Type B pancreatic cell (in vitro differentiated cells): Measurements from ENCODE around the gene TGOLN2. TPM values are rescaled to one million over a fixed set of nuclear protein-coding genes. Genes with fewer than 3 reads are reported as not detected.

Experiments used
- DNase-seq: peaks from one replicate; pipeline ENCODE4 v3.0.0; 2021; ENCODE audit warnings: mixed read lengths; ENCODE audit not compliant: unreplicated experiment; ENCODE audit errors: extremely low spot score
- H3K27ac Mint-ChIP-seq: 2 replicates; pipeline ENCODE4 v1.8.0; 2021; ENCODE audit warnings: mild to moderate bottlenecking, mixed read lengths
- H3K27me3 Mint-ChIP-seq: 2 replicates; pipeline ENCODE4 v1.8.0; 2021; ENCODE audit warnings: mixed read lengths
- H3K36me3 Mint-ChIP-seq: 2 replicates; pipeline ENCODE4 v1.8.0; 2021; ENCODE audit warnings: mixed read lengths
- H3K4me1 Mint-ChIP-seq: one replicate; pipeline ENCODE4 v1.8.0; 2021; ENCODE audit warnings: mixed read lengths; ENCODE audit not compliant: unreplicated experiment
- H3K4me3 Mint-ChIP-seq: 2 replicates; pipeline ENCODE4 v1.8.0; 2021; ENCODE audit warnings: mild to moderate bottlenecking, mixed read lengths
- H3K9me3 Mint-ChIP-seq: 2 replicates; pipeline ENCODE4 v1.8.0; 2021; ENCODE audit warnings: mixed read lengths
- CTCF ChIP-seq: fragments of 200-600 bp; sonication (generic); conservative IDR thresholded peaks from 2 replicates; pipeline ENCODE4 v1.5.0; 2021; ENCODE audit warnings: antibody characterized with exemption, mild to moderate bottlenecking
- total RNA-seq: library from RNA; stranded (reverse); gene quantifications from 2 replicates; pipeline ENCODE4 v1.2.1, GENCODE V29; 2021; ENCODE audit warnings: low replicate concordance

TGOLN2 gene
- total RNA-seq, 1 donor from 2014 or later: 54.0 TPM

- H3K27me3 Mint-ChIP-seq: no peaks in the 10 kb centered on the region
- no peak for DNase-seq
- no peak overlapping the region for H3K4me3 Mint-ChIP-seq
- peaks cover 18% of the 10 kb centered on the region for H3K36me3 Mint-ChIP-seq
- H3K9me3 Mint-ChIP-seq: no peaks in the 10 kb centered on the region
- no peak for TF ChIP-seq CTCF
- peaks cover 9% of the 10 kb centered on the region for H3K4me1 Mint-ChIP-seq
- no peak overlapping the region for H3K27ac Mint-ChIP-seq
Measured at GRCh38 chr2:85308896-85309555, 18.8 kb downstream of the TGOLN2 start.

- Mint-ChIP-seq H3K36me3 (peaks cover 18% of the 10 kb centered on the region), H3K4me3 (no peak overlapping the region), H3K9me3 (no peaks in the 10 kb centered on the region), H3K27ac (no peak overlapping the region), H3K27me3 (no peaks in the 10 kb centered on the region), H3K4me1 (peaks cover 9% of the 10 kb centered on the region)
- no peak for DNase-seq
- TF ChIP-seq CTCF: no peak
Measured at GRCh38 chr2:85308201-85308600, 19.6 kb downstream of the TGOLN2 start.

- Mint-ChIP-seq H3K4me3 (no peak overlapping the region), H3K9me3 (no peaks in the 10 kb centered on the region), H3K27ac (no peak overlapping the region), H3K36me3 (peaks cover 18% of the 10 kb centered on the region), H3K4me1 (peaks cover 9% of the 10 kb centered on the region), H3K27me3 (no peaks in the 10 kb centered on the region)
- DNase-seq: no peak
- no peak for TF ChIP-seq CTCF
Measured at GRCh38 chr2:85307527-85307897, 20.3 kb downstream of the TGOLN2 start.

- Mint-ChIP-seq H3K9me3 (no peaks in the 10 kb centered on the region), H3K27ac (no peak overlapping the region), H3K4me1 (peaks cover 3% of the 10 kb centered on the region), H3K36me3 (peaks cover 6% of the 10 kb centered on the region), H3K27me3 (no peaks in the 10 kb centered on the region), H3K4me3 (no peak overlapping the region)
- no peak for DNase-seq
- TF ChIP-seq CTCF: no peak
Measured at GRCh38 chr2:85303780-85304531, 23.8 kb downstream of the TGOLN2 start.

GRCh38 chr2:85302121-85302520 lies 25.7 kb downstream of the TGOLN2 start:
- Mint-ChIP-seq H3K4me3 (no peak overlapping the region), H3K4me1 (peaks cover 3% of the 10 kb centered on the region), H3K36me3 (peaks cover 6% of the 10 kb centered on the region), H3K27ac (no peak overlapping the region), H3K27me3 (no peaks in the 10 kb centered on the region), H3K9me3 (no peaks in the 10 kb centered on the region)
- DNase-seq: no peak
- no peak for TF ChIP-seq CTCF
